Left forelimb (tissue), 1 donor: ENCODE measurements around the gene MAGEB17.

Source experiments
- DNase-seq: peaks from one replicate; pipeline ENCODE4 v3.0.0-alpha.2; 2018; ENCODE audit warnings: low spot score

Gene MAGEB17

GRCh38 chrX:16210061-16210460 lies 42.8 kb downstream of the MAGEB17 start:
- no peak for DNase-seq

- DNase-seq: no peak
Measured at GRCh38 chrX:16212024-16212423, 44.7 kb downstream of the MAGEB17 start.

GRCh38 chrX:16212436-16212835 lies 45.2 kb downstream of the MAGEB17 start:
- DNase-seq: no peak

DNA sequence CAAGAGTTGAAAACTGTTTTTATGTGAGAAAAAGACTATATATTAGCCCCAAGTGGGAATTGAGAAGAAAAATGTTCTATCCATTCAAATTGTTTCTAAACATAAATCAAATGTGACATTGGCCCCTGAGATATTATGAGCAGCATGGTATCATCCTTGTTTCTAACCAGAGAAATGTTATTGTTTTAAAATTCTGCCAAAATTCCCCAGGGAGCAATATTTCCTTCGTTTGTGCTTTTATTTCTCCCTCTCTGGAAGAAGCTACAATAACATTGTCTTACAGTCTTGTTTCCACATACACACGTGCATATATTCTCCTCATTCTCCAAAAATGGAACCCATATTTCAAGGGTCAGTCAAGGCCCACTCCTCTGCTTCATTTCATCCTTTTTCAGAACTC lies 46.7 kb downstream of the MAGEB17 start:
- DNase-seq: no peak

- no peak for DNase-seq
Measured at GRCh38 chrX:16215660-16216059, 48.4 kb downstream of the MAGEB17 start.
